Measurements from ENCODE around the gene NOM1. TPM values are rescaled to one million over a fixed set of nuclear protein-coding genes. Genes with fewer than 3 reads are reported as not detected.

The NOM1 gene
- total RNA-seq, 1 experiment from 2014 or later, result 10.8 TPM

DNA sequence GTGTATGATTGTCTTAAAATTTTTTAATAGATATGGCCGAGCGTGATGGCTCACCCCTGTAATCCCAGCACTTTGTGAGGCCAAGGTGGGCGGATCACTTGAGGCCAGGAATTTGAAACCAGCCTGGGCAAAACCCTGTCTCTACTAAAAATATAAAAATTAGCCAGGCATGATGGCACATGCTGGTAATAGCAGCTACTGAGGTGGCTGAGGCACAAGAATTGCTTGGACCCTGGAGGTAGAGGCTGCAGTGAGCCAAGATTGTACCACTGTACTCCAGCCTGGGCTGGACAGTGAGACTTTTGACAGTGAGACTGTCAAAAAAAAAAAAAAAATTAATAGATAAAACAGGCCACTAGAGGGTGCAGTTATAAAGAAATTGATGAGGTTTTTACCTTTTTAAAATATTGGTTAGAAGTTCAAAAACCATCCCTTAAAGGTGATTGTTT, 20.5 kb downstream of the NOM1 start:
- in situ Hi-C loops (cut with HindIII; ENCODE audit: low sequenced_read_pairs), result no loop called here
- no peak for DNase-seq (ENCODE audit: low spot score)

DNA sequence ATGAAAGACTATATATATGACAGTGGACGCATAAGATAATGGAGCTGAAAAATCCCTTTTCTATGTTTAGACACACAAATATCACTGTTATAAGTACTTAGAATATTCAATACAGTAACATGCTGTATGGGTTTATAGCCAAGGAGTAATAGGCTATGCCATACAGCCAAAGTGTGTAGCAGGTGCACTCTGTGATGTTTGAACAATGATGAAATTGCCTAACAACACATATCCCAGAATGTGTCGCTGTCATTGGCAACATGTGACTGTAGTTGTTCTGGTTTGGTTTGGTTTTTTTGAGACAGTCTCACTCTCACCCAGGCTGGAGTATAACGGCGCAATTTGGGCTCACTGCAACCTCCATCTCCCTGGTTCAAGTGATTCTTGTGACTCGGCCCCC, 26.1 kb downstream of the NOM1 start:
- DNase-seq (ENCODE audit: low spot score), result no peak
- in situ Hi-C loops (cut with HindIII; ENCODE audit: low sequenced_read_pairs), result no loop called here

DNA sequence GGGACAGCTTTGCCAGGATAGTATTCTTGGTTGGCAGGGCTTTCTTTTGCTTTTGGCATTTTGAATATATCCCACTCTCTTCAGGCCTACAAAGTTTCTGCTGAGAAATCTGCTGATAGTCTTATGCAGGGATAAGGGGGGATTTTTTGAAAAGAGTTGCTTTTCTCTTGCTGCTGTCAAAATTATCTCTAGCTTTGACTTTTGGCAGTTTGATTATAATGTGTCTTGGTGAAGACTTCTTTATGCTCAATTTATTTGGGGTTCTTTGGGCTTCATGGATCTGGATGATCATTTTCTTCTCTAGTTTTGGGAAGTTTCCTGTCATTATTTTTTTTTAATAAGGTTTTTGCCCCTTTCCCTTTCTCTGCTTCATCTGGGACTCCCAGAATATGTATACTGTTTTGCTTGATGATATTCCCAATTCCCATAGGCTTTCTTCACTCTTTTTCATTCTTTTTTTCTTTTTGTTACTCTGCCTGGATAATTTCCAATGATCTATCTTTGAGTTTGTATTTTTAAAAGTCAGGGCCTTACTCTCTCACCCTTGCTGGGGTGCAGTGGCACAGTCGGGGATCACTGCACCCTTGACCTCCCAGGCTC, 29.6 kb downstream of the NOM1 start:
- in situ Hi-C loops (cut with HindIII; ENCODE audit: low sequenced_read_pairs), result no loop called here
- no peak for DNase-seq (ENCODE audit: low spot score)

DNA sequence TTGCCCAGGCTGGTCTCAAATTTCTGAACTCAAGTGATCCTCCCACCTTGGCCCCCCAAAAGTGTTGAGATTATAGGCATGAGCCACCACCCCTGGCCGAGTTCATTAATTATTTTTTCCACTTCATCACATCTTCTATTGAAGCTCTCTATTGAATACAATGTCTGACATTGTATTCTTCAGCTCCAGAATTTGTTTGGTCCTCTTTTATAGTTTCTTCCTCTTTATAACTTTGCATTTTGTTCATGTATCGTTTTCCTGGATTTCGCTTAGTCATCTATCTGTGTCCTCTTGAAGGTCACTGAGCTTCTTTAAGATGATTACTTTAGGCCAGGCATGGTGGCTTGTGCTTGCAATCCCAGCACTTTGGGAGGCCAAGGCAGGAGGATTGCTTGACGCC, 30.2 kb downstream of the NOM1 start:
- DNase-seq (ENCODE audit: low spot score), result no peak
- in situ Hi-C loops (cut with HindIII; ENCODE audit: low sequenced_read_pairs), result no loop called here

DNA sequence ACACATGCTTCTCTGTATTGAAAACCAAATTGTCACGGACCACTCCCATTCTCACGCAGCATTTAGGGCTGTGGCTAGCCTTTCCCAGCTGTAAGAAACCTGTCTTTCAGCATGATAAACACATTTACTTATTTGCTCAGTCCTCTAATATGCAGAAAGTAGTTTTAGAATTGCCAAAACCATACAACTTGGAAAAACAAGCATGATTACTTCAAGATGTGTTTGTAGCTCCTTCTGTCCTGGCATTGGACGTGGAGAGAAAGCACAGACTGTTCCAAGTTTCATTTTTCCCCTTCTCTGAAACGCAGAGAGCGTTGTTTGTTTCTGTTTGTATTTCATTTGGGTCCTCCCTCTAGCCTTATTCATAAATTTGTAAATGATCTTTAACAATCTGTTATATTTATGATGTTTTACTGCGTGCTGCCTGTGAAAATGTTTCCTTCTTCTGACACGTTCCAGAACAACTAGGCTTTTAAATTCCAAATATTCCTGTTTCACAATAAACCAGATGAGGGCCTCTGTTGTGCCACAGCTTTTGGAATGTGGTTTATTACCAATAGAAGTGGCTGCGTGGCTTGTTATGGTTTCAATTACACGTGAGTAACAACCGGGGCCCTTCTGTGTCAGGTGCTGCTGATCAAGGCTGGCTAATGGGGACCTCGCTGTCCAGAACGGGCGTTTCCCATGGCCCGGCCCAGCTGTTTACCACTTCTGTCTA, 34.8 kb downstream of the NOM1 start:
- no peak for DNase-seq (ENCODE audit: low spot score)
- in situ Hi-C loops (cut with HindIII; ENCODE audit: low sequenced_read_pairs), result no loop called here

DNA sequence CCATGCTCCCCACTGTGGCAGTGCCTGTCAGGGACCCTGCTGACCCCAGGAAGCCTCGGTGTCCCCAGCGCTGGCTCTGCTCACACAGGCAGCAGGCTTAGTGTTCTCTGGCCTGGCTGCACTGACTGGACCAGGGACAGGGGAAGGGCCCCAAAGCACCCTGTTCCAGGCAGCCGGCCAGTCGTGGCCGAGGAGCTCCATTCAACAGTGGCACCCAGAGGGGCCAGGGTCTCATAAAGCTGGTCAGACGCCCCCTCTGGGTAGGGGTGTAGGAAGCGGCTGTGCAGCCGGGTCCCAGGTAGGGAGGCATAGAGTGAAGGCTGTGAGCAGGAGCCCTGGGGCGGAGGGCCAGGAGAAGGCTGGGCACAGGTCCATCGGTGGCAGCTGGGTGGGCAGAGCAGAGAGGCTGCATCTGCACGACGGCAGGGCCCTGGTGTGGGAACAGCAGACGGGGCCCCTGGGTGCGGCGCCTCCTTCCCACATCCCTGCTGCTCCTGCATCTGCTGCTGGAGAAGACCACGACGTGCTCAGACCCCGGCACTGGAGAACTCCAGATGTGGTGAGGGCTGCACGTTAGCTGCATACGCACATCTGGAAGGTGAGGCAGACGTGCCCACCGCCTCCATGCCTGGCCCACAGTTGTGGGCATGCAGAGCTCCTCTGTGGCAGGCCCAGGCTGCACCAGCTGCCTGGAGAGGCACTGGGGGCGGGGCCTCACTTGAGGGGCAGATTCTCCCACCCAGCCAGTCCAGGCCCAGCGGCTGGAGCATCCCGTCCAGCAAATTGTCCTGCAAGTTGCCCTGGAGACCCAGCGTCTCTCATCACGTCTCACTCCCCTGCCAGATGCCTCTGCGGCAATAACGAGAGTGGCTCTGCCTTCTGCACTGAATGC, 35.8 kb downstream of the NOM1 start:
- no peak for DNase-seq (ENCODE audit: low spot score)
- in situ Hi-C loops (cut with HindIII; ENCODE audit: low sequenced_read_pairs), result no loop called here

DNA sequence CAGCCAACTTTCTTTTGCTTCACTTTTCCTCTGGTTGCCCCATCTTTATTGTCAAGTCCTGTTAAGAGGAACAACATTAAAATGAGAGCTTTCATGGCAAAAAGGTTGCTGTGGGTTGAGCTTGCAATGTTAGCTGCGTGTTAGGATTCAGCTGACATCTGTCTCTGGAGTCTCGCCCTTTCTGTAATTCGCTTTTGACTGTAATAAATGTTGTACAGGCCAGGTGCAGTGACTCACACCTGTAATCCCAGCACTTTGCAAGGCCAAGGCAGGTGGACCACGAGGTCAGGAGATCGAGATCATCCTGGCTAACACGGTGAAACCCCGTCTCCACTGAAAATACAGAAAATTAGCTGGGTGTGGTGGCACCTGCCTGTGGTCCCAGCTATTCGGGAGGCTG, 36.9 kb downstream of the NOM1 start:
- DNase-seq (ENCODE audit: low spot score), result no peak
- in situ Hi-C loops (cut with HindIII; ENCODE audit: low sequenced_read_pairs), result no loop called here

DNA sequence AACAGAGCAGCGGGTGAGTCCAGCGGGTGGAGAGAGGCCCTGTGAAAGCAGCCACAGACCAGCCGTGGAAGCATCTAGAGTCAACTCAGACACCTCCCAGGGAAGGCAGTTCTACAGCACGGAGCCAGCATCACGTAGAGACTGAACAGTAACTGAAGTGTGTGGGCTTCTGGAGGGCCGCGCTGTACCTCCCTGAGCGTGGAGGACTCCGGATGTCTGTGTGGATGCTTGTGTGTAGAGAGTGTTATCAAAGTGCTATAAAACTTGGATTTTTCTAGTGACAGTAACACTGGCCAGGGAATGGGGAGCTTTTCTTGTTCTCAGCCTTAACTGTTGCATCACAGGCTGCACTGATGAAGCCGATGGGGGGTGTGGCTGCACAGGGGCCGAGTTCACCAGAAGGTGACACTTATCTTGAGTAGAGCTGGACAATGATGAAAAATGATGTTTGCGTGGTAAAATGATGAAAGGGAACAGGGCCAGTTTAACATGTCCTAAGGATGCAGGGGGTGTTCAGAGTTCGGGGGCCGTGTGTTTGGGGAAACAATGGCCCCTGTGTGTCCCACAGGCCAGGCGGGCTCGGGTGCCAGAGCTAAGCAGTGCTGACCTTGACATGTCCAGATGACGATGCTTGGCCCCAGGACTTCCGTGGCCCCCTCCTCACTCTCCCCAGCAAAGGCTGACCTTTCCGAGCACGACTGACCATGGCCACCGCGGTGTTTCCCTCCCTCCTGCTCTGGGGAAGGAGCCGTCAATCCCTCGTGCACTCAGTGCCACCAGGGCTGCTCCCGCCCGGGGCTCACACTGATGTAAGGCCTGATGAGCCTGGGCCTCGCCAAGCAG, 39.1 kb downstream of the NOM1 start:
- in situ Hi-C loops (cut with HindIII; ENCODE audit: low sequenced_read_pairs), result no loop called here
- DNase-seq (ENCODE audit: low spot score), result no peak

DNA sequence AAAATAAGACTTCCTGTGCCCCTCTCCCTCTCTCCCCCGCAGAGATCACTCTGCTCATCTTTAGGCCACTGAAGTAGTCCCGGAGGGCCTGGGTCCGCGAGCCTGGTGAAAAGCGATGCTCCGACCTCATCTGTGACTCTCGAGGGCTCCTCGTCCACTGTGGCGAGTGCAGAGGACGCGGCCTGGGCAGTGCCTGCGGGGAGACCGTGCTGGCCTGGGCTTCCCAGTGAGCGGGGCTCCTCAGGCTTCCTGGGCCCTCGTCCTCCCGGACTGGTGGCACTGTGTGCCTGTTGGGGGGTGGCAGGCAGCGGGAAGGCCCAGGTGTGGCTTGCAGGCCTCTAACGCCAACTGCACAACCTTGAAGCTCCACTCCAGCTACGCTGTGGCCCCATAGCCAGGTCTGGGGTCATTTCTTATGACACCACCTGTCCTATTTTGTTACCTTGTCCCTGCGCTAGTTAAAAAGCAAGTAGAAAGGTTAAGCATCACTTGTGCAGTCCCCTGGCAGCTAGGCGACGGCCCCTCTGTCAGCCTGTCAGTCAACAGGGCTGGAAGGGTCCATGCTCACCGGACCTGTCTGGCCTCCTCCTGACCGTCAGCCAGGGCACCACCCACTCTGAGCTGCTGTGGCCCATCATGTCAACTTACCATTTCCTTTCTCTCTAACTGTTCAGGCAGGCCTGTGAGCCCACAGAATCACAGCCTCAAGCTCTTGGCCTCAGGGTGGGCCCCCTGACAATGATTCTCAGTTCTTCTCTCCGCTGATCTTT, 40.4 kb downstream of the NOM1 start:
- in situ Hi-C loops (cut with HindIII; ENCODE audit: low sequenced_read_pairs), result no loop called here
- DNase-seq (ENCODE audit: low spot score), result no peak

DNA sequence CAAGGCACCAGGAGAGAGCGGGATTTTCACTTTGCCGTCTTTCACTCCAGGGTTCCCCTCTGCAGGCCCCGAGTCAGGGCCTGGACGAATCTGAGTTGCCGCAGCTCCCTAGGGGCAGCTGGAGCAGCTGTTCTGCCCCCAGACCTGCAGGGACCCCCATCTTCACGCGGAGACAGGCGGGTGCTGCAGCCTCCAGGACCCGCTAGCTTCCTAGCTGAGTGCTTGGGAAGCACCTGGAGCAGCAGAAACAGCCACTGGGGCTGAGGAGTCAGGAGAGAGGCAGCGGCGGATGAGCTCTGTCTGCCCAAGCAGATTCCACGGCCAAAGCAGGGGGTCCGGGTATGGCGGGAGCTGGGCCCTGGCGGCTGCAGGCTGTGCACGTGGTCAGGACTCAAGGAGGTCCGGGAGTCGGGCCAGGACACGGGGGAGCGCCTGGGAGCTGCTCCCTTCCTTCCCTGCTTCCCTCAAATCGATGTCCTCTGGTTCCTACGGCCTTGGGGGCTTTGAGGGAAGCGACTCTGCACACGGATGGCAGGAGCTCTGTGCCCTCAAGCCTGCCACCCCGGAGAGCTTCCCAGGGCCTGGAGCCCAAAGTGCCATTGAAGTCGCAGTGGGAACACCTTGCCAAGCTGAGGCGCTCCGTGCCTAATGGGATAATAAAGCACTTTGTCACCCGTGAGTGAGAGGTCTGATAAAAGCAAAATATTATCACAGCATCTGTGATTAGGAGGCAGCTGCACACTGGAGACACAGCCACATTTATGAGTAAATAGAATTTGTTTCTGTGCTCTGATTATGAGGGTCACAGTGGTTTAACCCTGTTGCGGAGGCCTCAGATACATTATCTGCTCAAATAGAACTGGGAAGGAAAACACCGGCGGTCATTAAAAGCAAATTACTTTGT, 43.8 kb downstream of the NOM1 start:
- DNase-seq (ENCODE audit: low spot score), result no peak
- in situ Hi-C loops (cut with HindIII; ENCODE audit: low sequenced_read_pairs), result no loop called here

DNA sequence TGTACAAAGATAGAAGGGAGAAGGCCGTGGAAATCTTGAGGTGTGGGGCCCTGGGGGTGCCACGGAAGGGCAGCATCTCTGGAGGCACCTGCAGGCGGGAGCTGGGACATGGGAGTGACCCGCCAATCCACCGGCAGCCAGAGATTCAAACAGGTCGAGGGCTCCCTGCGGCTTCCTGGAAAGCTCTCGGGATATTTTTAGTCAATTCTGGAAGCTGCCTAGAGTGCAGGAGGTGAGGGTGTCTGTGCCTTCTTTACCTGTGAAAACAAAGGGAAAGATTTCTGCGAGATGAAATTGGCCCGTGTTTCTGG, 44.4 kb downstream of the NOM1 start:
- in situ Hi-C loops (cut with HindIII; ENCODE audit: low sequenced_read_pairs), result no loop called here
- no peak for DNase-seq (ENCODE audit: low spot score)

DNA sequence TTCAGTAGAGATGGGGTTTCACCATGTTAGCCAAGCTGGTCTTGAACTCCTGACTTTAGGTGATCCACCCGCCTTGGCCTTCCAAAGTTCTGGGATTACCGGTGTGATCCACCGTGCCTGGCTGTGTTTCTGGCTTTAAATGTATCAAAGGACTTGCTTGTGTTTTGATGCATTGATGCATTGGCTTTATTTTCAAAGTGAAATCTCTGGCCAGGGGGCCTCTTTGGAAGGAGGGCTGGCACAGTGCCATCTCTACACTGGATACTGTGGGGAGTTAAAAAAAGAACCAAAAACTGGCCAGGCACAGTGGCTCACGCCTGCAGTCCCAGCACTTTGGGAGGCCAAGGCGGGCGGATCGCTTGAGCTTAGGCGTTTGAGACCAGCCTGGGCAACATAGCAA, 44.9 kb downstream of the NOM1 start:
- no peak for DNase-seq (ENCODE audit: low spot score)
- in situ Hi-C loops (cut with HindIII; ENCODE audit: low sequenced_read_pairs), result no loop called here

DNA sequence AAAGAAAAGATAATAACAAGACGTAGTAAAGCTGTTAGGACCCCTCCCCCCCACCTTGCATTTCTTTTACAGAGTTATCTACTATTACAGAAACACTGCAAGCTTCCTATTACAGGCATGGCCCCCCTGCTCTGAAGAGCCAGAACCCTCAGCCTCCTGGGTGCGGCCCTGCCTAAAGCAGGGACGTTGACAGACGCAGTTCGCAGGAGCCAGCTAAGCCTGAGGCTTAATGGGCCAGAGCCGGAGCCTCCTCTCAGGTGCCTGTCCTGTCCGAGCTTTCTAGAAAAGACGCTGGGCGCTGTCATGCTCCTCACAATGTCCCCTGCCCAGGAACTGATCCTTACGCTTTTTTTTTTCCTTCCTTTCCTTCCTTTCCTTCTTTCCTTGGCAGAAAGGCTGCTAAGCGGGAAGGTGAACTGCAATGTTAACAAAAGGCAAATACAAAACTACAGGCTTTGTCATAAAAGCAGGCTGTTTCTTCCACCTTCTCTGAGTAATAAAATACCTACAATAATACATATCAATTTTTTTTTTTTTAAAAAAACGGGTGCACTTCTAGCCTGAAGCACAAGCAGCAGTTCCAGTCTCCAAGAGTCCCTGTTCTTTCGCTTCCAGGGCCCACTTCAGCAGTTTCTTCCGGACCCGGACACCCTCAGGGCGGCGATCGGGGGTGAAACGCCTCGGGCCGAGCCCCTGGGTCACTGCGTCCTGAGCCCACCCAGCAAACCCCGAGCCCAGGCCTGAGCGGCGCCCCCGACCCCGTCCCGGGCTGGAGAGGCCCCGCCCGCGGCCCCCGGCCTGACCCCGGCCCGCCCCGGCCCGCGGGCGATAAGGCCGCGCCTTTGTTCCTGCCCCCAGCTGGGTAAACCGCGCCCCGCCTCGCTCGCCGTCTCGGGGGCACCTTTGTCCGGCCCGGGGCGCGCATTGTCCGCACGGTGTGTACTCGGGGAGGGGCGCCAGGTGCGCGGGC, 49.8 kb downstream of the NOM1 start:
- no peak for DNase-seq (ENCODE audit: low spot score)
- in situ Hi-C loops (cut with HindIII; ENCODE audit: low sequenced_read_pairs), result no loop called here

DNA sequence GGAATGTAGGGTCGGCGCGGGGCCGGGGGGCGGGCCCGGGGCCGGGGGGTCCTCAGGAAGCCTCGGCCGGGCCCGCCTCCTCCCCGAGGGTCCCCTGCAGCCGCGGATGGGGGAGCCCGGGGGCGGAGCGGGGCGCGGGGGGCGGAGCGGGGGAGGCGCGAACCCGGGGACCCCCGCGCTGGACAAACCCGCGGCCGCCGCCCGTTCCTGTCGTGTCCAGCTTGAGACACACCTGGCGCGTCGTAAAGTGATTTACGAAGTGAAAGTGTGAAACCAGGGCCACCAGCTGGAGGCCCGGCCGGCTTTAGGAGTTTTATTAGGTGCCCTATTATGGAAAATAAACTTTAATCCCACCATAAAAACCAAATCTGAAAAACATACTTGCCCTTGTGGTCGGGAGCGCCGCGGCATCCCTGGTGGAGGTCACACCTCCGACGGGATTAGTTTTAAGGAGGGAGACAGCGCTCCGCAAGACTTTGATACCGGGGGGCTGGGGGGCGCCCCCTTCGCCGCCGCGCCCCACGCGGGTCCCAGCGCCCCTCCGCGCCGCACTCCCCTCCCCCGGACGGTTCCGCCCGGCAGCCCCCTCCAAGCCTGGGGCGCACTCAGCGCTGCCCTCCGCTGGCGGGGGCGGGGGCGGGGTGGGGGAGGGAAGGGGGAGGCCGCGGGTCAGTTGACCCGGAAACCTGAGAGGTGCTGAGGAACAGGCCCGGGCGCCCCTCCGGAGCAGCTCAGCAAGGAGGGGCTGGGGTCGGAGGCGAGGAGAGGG, 50.6 kb downstream of the NOM1 start:
- DNase-seq (ENCODE audit: low spot score), result no peak
- in situ Hi-C loops (cut with HindIII; ENCODE audit: low sequenced_read_pairs), result no loop called here

DNA sequence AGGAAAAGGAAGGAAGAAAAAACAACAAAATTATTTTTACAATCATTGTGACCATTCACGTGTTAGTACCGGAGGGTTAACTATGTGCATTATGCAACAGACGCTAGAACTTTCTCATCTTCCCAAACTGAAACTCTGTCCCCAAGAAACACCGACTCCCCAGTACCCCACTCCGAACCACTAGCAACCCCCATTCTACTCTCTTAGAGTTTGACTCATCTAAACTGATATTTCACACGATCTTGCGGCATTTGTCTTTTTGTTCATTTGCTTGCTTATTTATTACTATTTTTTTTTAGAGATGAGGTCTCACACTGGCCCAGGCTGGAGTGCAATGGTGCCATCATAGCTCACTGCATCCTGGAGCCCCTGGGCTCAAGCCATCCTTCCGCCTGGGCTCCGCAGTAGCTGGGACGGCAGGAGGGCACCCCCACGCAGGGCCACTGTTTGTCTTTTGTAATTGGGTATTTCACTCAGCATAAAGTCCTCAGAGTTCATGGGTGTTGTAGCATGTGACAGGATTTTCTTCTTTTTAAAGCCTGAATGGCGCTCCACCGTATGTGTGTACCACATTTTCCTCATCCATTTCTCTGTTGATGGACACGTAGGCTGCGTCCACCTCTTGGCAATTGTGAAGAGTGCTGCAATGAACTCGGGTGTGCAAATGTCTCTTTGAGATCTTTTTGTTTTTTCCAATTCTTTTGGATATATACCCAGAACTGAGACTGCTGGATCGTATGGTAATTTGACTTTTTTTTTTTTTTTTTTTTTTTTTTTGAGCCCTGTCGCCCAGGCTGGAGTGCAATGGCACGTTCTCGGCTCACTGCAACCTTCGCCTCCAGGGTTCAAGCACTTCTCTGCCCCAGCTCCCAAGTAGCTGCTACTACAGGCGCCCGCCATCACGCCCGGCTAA, 51.5 kb downstream of the NOM1 start:
- in situ Hi-C loops (cut with HindIII; ENCODE audit: low sequenced_read_pairs), result no loop called here

More for the DNA sequence above, 51.5 kb downstream of the NOM1 start:
- DNase-seq (ENCODE audit: low spot score), result no peak
